ENCODE measurements around the gene SLC51B.

DNA sequence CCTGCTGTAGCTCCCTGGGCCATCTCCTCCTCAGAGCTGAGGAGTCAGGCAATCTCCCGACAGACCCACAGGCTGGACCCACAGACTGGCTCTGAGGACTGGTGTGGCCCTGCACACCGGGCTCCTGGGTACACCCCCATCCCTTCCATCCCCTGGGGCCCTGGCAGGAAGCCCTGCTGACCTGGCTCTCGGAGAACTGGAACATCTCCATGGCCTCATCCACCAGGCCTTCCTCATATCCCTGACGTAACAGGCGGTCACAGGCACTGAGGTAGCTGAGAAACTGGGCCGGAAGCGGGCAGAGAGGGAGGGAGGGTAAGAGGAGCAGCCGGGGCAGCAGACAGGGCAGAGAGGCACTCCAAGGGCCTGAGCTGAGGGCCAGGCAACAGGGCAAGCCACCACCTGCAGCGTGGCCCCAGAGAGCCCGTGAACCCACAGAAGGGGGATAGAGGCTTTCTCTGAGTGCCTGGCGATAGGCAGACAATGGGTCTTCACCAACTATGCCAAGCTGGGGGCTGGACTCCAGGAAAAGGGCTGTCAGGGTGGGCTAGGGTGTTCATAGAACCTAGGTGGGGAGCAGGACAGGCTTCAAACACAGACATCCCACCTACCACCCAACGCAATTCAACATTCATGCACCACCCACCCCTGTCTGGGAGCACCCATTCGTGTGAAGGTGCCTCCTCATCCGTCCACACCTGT is 49.3 kb downstream of the SLC51B start:
- TF ChIP-seq, protein P1, sequence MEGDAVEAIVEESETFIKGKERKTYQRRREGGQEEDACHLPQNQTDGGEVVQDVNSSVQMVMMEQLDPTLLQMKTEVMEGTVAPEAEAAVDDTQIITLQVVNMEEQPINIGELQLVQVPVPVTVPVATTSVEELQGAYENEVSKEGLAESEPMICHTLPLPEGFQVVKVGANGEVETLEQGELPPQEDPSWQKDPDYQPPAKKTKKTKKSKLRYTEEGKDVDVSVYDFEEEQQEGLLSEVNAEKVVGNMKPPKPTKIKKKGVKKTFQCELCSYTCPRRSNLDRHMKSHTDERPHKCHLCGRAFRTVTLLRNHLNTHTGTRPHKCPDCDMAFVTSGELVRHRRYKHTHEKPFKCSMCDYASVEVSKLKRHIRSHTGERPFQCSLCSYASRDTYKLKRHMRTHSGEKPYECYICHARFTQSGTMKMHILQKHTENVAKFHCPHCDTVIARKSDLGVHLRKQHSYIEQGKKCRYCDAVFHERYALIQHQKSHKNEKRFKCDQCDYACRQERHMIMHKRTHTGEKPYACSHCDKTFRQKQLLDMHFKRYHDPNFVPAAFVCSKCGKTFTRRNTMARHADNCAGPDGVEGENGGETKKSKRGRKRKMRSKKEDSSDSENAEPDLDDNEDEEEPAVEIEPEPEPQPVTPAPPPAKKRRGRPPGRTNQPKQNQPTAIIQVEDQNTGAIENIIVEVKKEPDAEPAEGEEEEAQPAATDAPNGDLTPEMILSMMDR (IDR thresholded peaks at IDR 0.05) = no peak
- no peak for TF ChIP-seq POLR2A (IDR thresholded peaks at IDR 0.05)
